Esophagus squamous epithelium (tissue), 5 donors: ENCODE measurements around the gene EGR2. TPM values are rescaled to one million over a fixed set of nuclear protein-coding genes. Genes with fewer than 3 reads are reported as not detected.

Experiments
- DNase-seq: peaks from one replicate; lab custom pipeline; 2025; lab: John Stamatoyannopoulos, UW
- H3K27ac ChIP-seq, 4 donors: fragments of 200-600 bp; sonication (generic); one replicate each; pipeline ENCODE4 v1.5.1; 2016 to 2019; ENCODE audit warnings: mild to moderate bottlenecking in 1 of 4
- H3K27me3 ChIP-seq, 4 donors: fragments of 200-600 bp; sonication (generic); 1 replicate in 3 of 4; 2 replicates in 1 of 4; pipeline versions ENCODE4 v1.5.1 to v1.6.0; 2017 to 2021; ENCODE audit warnings: antibody characterized with exemption in 1 of 4
- H3K36me3 ChIP-seq, 3 donors: fragments of 200-600 bp; sonication (generic); one replicate each; pipeline ENCODE4 v1.5.1; 2016 to 2019
- H3K4me1 ChIP-seq, 3 donors: fragments of 200-600 bp; sonication (generic); one replicate each; pipeline ENCODE4 v1.5.1; 2017 to 2019
- H3K4me3 ChIP-seq, 4 donors: fragments of 200-600 bp; sonication (generic); 1 replicate in 3 of 4; 2 replicates in 1 of 4; pipeline ENCODE4 v1.5.1; 2016 to 2019; ENCODE audit warnings: mild to moderate bottlenecking in 2 of 4, moderate library complexity in 1 of 4
- H3K9me3 ChIP-seq, 3 donors: fragments of 200-600 bp; sonication (generic); one replicate each; pipeline ENCODE4 v1.5.1; 2016 to 2019
- CTCF ChIP-seq, 6 experiments: fragments of 450-650 bp in 4 of 6; fragments of 200-600 bp in 2 of 6; sonication (generic) in 2 of 6; IDR thresholded peaks; one replicate each; pipeline ENCODE4 v1.5.1; 2016 to 2019; ENCODE audit warnings: antibody characterized with exemption in 6 of 6, mild to moderate bottlenecking in 4 of 6, moderate library complexity in 4 of 6
- POLR2A ChIP-seq, 4 donors: fragments of 450-650 bp; IDR thresholded peaks; one replicate each; pipeline ENCODE4 v1.6.1; 2017; ENCODE audit warnings: antibody characterized with exemption in 4 of 4, mild to moderate bottlenecking in 4 of 4, moderate library complexity in 3 of 4
- WGBS, 2 donors: methylation state at CpG; one replicate each; pipeline ENCODE4 v1.1.5; 2018; 5-methylcytosine and 5-hydroxymethylcytosine counted together
- intact Hi-C: fragments of 100-400 bp; cut with DNase I; formaldehyde crosslinking; loops from one replicate; pipeline ENCODE4 v1.15.0; 2022
- total RNA-seq, 4 donors: library from RNA; depleted of rRNA; stranded (reverse); fragments of >200 nt; gene quantifications; one replicate each; pipeline ENCODE4 v1.1.0, GENCODE V29; 2016
- donor health status: DM: yes; HTN: yes; CAD: no.

The EGR2 gene
- total RNA-seq, 4 donors from 2014 or later = under 0.01 to 0.62 (median 0.48) TPM

DNA sequence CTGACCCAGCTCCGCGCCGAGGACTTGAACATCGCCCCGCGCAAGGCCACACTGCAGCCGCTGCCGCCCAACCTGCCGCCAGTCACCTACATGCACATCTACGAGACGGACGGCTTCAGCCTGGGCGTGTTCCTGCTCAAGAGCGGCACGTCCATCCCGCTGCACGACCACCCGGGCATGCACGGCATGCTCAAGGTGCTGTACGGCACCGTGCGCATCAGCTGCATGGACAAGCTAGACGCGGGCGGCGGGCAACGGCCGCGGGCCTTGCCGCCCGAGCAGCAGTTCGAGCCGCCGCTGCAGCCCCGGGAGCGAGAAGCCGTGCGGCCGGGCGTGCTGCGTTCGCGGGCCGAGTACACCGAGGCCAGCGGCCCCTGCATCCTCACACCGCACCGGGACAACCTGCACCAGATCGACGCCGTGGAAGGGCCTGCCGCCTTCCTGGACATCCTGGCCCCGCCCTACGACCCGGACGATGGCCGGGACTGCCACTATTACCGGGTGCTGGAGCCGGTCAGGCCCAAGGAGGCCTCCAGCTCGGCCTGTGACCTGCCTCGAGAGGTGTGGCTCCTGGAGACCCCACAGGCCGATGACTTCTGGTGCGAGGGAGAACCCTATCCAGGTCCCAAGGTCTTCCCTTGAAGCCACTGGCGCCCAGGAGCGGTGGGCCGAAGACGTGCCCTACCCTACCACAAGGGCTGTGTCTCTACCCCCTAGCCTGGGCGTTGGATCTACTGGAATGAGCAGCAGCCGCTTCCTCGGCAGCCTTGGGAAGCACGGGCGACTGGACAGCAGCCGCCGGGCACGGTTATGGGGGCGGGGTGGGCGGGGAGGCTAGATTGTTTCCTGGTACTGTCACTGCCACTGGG is 10.7 kb downstream of the EGR2 start:
- no peak for DNase-seq
- TF ChIP-seq POLR2A (IDR thresholded peaks at IDR 0.05) = no peak
- no peak for TF ChIP-seq CTCF (IDR thresholded peaks at IDR 0.05)
- Histone ChIP-seq H3K27me3 (peaks cover 0 to 3% (median 0%) of the 10 kb centered on the region in 4 donors), H3K9me3 (no peaks in the 10 kb centered on the region), H3K4me1 (peaks cover 19 to 51% (median 19%) of the 10 kb centered on the region in 3 donors), H3K36me3 (peaks cover 0 to 18% (median 0%) of the 10 kb centered on the region in 3 donors), H3K27ac (peak overlapping the region; percentile 91 to 97 (median 96)), H3K4me3 (peak overlapping the region; percentile 83 to 93 (median 90))
- WGBS, 2 donors = 3 to 22% methylated on average over 5 to 30 of the region's 77 CpGs
- intact Hi-C loops = no loop called here

DNA sequence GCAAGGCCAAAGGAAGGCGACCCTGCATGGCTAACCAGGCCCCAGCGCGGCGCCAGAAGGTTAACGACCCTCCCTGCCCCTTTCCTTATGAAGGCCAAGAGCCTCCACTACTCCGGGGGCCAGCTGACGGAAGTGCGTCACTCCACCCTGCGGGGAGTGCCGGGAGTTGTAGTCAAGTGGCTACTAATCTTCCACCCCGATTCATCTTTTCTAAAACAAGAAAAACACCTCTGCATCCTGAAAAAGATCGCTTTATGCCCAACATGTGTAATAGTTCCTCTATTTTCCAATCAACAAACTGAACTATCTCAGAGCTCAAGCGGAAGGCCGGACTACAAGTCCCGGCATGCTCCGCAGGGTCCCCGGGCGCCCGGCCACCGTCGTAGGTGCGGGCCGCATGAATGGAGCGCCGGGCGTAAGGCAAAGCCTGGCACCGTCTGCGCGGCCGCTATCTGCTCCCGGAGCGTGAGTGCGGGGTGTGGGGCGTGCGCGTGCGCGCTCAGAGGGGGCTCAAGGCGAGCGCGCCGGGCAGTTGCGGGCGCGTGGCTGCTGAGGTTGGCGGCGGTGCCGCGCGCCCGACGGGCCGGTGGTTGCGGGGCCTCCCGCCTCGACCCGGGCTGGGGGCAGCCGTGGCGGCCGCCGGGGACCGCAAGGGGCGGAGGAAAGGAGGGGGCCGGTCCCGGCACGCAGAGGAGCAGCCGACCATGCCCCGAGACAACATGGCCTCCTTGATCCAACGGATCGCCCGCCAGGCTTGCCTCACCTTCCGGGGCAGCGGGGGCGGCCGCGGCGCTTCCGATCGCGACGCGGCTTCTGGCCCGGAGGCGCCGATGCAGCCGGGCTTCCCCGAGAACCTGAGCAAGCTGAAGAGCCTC is 11.6 kb downstream of the EGR2 start, which contains the start of gene ADO:
Gene ADO, plus strand, starts transcription at position 365 of the 875 bp plus-strand sequence. Its CDS starts 340 bp downstream, at position 705.
- WGBS, 2 donors = 0 to 2% methylated on average over 11 to 12 of the region's 87 CpGs
- peaks cover 0 to 16% (median 0%) of the 10 kb centered on the region in 3 donors for H3K36me3 ChIP-seq
- H3K27ac ChIP-seq = peak within 1 kb of the TSS; percentile 91 to 97 (median 96)
- peaks cover 19 to 51% (median 19%) of the 10 kb centered on the region in 3 donors for H3K4me1 ChIP-seq
- peak in 2 of 4 donors; percentile 42 to 76 for TF ChIP-seq POLR2A (IDR thresholded peaks at IDR 0.05)
- TF ChIP-seq CTCF (IDR thresholded peaks at IDR 0.05) = peak in 3 of 6 experiments; percentile 2 to 9 (median 2)
- peak; percentile 54 for DNase-seq
- H3K27me3 ChIP-seq = peaks cover 0 to 7% (median 0%) of the 10 kb centered on the region in 4 donors
- H3K4me3 ChIP-seq = peak within 1 kb of the TSS; percentile 83 to 93 (median 90)
- H3K9me3 ChIP-seq = no peaks in the 10 kb centered on the region
- intact Hi-C loops = no loop called here

GRCh38 chr10:62803724-62804355 is 12.3 kb downstream of the EGR2 start:
- Histone ChIP-seq H3K9me3 (no peaks in the 10 kb centered on the region), H3K36me3 (peaks cover 0 to 9% (median 0%) of the 10 kb centered on the region in 3 donors), H3K4me3 (peak overlapping the region; percentile 83 to 93 (median 90)), H3K4me1 (peaks cover 19 to 45% (median 19%) of the 10 kb centered on the region in 3 donors), H3K27me3 (peaks cover 0 to 11% (median 0%) of the 10 kb centered on the region in 4 donors), H3K27ac (peak overlapping the region; percentile 91 to 97 (median 96))
- no peak for TF ChIP-seq CTCF (IDR thresholded peaks at IDR 0.05)
- no peak for TF ChIP-seq POLR2A (IDR thresholded peaks at IDR 0.05)
- 41 to 51% methylated on average over 5 to 8 of the region's 11 CpGs for WGBS, 2 donors
- DNase-seq = no peak
- intact Hi-C loops = no loop called here

- intact Hi-C loops = no loop called here
- 72 to 91% methylated on average over 3 of the region's 3 CpGs for WGBS, 2 donors
- TF ChIP-seq POLR2A (IDR thresholded peaks at IDR 0.05) (no peak), CTCF (IDR thresholded peaks at IDR 0.05) (no peak)
- Histone ChIP-seq H3K9me3 (no peaks in the 10 kb centered on the region), H3K27ac (no peak overlapping the region), H3K36me3 (no peaks in the 10 kb centered on the region), H3K27me3 (peaks cover 0 to 24% (median 0%) of the 10 kb centered on the region in 4 donors), H3K4me1 (peaks cover 13 to 25% (median 19%) of the 10 kb centered on the region in 3 donors), H3K4me3 (no peak overlapping the region)
- DNase-seq = no peak
These were observed 14.3 kb downstream of the EGR2 start for GRCh38 chr10:62801871-62802270.
